HG02852 (cell line): ENCODE results near the gene BLCAP.
"Not testable (repeated sequence)": the region's sequence is repeated elsewhere in the genome, so short reads cannot be mapped to it uniquely, and the experiment has no call there.

Source experiments
- ATAC-seq: cut with Tn5 transposase; IDR thresholded peaks from one replicate; pipeline ENCODE4 v1.9.1; 2021; ENCODE audit warnings: mild to moderate bottlenecking, moderate library complexity; ENCODE audit not compliant: unreplicated experiment

Gene BLCAP

DNA sequence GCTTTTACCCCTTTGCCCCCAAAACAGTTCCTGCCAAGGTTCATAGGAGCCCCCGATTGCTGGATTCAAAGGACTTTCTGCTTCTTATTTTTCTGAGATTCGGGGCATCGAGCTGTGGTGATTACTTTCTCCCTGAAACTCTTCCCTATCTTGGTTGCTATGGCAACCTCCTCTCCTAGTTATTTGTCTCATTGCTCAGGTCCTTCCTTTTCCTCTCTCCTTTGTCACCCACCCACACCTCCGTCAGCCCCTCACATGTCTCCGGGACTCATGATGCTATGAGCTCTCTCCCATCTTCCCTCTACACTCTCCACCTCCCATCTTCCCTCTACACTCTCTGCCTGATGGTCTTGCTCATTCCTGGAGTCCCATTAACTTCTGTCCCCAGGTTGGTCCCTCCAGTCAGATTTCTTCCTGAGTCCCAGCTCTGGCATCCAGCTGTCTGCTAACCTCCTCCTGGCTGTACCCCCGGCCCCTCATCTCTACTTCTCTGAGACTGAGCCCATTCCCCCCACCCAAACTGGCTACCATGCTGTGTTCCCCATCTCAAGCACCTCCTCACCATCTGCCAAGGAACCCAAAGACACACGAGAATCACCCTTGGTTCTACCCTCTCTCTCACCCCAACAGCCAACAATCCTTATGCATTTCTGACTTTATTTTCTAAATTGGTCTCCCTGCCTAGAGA, 36.9 kb downstream of the BLCAP start:
- no peak for ATAC-seq

DNA sequence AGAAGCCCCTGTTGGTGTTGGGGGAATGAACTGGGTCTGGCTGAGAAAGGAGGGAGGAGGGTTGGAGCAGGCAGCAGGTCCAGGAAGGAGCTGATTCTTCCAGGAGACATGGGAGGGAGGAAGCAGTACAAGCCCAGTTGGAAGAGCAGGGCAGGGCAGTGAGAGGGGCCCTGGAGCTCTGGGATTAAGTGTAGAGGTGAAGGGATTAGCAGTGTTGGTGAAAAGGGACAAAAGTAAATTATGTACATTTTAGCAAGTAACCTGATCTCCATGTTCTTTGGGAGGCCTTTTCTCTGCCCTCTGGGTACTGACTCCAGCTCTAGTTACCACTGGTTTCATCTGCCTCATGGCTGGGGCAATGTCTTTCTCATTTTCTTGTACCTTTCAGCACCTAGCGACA, 41.5 kb downstream of the BLCAP start:
- ATAC-seq, result not testable (repeated sequence)

DNA sequence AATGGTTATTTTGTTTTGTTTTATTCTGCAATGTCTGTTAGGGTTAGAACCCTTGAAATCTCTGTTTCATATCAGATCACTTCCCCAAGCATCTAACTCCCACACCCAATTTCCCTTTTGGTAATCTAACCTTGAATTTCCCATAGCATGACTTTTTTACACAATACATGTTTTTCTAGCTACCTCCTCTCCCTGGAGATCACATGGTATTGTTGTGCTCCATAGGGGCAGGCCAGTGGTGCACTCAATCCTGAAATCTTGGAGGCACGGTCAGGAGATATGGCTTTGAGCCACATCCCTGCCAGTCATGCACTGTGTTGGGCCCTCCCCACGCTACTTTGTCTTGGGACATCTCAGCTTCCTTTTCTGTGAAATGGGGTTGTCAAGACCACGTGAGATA, 43.3 kb downstream of the BLCAP start:
- ATAC-seq, result no peak

DNA sequence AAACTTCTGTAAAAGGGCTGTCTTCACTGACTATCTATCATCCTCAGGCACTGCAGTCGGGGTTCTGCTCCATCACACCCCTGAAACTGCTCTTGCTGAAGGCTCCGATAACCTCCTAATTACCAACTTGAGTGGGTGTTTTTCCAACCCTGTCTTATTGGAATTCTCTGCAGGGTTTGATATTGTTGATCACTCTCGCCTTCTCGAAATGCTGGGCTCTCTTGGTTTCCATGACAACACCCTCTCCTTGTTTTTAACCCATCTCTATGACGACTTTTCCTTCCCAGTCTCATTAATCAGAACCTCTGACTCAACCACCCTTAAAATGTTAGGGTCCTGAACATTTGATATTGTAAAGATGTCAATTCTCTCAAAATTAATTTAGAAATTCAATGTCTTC, 46.1 kb downstream of the BLCAP start:
- no peak for ATAC-seq

DNA sequence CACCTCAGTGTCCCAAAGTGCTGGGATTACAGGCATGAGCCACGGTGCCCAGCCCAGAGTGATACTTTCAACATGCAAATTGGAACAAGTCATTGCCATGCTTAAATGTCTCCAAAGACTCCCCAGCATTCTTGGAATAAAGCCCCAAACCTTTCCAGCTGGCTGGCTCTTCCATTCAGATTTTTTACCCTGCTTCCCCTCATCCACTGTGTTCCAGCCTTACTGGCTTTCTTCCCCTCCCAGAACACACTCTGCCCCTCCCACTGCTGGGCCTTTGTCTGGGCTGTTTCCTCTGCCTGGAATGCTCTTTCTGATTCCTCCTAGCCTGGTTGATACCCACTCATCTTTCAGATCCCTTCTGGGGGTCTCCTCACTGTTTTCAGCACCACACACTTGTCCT, 46.8 kb downstream of the BLCAP start:
- no peak for ATAC-seq

DNA sequence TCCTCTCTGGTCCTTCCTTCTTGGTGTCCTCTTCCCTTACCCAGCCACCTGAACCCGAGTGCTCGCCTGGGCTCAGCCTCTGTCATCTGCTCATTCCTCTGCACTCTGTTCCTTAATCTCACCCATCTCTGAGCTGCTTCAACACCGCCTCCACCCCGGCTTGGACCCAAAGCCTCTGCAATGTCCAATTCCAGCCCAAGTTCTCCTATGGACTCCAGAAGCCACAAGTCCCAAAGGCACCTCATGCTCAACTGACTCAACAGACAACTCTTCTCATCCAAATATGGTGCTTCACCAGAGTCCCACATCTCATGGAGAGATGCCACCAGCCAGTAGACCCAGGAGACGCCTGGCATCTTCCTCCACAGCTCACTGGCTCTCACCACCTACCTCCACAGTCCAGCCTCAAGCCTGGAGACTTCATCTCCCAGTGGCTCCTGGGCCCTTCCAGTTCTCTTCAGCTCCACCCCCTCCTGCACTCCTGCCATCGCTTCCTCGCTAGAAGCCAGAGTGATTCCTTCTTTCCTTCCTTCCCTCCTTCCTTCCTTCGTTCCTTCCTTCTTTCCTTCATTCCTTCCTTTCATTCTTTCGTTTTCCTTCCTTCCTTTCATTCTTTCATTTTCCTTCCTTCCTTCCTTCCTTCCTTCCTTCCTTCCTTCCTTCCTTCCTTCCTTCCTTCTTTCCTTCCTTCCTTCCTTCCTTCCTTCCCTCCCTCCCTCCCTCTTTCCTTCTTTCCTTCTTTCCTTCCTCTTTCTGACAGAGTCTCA, 47.6 kb downstream of the BLCAP start:
- ATAC-seq, result no peak

DNA sequence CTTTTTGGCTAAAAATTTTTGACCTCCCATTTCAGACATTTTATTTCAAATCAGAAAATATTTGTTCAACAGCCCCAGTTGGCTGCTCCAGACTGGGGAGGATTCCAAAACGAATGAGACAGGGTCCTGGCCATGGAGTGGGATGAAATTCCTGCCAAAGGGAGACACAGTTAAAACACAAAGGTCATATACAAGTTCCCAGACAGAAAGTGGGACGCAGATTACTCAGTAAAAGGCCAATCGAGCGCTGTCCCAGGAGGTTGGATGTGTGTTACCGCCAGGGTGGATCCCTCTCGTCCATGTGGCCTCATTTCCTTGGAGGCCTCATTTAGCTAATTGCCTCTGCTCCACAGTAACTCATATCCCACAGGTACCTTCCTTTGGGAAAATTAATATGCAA, 48.4 kb downstream of the BLCAP start:
- ATAC-seq, result no peak

DNA sequence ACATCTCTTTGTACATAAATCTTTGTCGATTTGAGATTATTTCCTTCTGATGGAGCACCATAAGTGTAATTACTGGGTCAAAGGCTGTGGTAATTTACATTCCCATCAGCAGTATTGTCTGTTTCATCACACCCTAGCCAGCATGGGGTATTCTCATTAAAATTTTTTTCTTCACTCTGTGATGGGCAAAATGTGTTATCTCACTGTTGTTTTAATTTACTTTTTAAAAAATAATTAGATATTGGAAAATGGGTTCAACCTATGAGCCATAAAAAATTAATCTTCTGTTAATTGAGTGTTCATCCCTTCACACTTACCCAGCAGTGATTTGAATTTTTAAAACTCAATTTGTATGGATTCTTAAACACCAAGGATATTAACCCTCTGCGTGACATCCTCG, 50.6 kb downstream of the BLCAP start:
- ATAC-seq, result no peak

DNA sequence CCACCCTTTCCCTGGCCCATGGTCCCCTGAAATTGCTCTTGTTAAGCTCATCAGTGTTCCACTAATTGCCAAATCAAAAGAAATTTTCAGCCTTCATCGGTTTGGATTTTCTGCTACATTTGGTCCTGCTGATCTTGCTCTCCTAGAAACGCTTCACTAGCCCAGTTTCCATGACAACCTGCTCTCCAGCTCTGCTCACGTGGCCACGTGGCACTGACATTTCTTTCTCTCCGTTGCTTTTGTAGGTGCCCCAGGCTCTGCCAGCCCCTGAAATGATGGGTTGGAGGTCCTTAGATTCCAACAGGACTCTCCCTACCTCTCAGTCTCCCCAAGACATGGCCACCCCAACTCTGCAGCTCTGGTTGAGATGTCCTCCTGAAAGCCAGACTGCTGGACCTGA, 52.4 kb downstream of the BLCAP start:
- ATAC-seq, result no peak

DNA sequence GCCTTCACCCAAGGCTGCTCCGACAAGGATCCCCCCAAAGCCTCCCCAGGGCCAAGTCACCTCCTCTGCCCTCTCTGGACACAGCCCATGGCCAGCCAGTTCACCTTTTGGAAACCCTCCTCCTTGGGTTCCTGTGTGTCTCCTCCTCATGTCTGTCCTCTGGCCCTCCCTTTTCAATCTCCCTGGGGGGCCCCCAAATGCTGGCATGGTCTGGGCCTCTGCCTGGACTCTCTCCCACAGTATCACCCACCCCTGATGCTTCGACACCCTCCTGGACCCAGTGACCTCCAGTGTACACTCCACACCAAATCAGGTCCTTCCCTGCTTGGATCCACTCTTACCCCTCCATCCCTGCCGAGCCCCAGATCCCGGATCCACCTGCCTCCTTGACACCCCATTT, 53.3 kb downstream of the BLCAP start:
- no peak for ATAC-seq

DNA sequence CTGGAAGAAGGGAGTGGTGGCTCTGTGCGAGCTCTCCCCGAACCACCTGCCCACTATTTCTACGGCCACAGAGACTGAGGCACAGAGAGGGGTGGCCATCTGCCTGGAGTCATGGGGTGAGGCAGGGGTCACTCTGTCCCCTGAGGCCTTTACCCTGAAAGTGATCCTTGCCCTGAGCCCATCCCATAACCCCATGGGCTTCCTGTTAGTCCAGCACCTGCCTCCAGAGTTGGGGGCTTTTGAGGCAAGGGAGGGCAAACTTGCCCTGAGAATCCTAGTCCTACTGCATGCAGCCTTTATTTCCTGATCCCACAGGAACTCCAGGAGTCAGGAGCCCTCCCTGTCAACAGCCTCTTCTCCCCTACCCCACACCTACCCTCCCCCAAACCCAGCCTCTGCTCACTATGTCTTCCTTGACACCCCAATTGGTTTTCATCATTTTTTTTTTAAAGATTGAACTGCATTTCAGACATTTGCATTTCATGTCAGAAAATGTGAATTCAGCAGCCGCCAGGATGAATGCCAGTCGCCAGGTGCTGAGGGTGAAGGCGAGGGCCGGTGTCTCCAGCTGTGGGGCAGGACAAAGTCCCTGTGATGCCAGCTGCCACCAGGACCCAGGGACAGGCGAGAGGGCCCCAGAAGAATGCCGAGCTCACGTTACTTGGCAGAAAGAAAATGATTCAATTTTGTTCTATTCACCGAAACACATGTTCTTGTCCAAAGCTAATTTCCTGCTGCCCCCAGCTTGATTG, 54.3 kb downstream of the BLCAP start:
- ATAC-seq, result no peak

DNA sequence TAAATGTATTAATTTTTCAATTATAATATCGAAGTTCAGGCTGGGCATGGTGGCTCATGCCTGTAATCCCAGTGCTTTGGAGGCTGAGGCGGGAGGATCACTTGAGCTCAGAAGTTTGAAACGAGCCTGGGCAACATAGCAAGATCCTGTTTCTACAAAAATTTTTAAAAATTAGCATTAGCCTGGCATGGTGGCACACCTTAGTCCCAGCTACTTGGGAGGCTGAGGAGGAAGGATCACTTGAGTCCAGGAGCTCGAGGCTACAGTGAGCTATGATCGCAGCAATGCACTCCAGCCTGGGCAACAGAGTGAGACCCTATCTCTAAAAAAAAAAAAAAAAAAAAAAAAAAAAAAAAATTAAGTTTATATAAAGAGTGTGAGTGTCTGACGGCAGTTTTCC, 55.2 kb downstream of the BLCAP start:
- ATAC-seq, result not testable (repeated sequence)

DNA sequence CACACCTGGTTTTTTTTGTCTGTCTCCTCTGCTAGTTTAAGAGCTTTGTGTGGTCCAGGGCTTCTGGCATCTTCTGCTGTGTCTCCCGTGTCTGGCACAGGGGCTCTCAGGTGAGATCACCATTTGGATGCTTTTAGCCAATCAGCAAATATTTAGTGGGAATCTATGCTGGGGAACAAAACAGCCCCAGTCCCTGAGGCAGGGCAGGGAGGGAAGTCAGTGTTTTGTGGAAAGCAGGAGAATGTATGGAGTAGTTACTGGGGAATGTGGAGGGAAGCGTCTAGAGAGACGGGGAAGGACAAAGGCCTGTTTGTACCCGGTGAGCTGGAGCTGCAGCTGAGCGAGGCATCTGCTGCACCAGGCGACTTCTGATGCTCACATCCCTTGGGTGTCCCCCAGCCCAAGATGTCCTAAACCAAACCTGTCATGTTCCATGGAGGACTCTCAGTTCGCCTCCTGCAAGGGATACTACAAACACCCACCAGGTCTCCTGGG, 55.9 kb downstream of the BLCAP start:
- ATAC-seq, result no peak

DNA sequence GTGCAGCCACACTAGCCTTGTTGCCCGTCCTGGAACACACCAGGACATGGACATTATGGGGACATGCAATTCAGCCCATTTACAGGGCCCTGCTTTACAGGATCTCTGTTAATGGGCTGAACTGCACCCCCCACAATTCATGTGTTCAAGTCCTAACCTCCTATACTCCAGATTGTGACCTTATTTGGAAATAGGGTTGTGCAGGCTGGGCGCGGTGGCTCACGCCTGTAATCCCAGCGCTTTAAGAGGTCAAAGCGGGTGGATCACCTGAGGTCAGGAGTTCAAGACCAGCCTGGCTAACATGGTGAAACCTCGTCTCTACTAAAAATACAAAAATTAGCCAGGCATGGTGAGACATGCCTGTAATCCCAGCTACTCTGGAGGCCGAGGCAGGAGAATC, 57.5 kb downstream of the BLCAP start:
- not testable (repeated sequence) for ATAC-seq

DNA sequence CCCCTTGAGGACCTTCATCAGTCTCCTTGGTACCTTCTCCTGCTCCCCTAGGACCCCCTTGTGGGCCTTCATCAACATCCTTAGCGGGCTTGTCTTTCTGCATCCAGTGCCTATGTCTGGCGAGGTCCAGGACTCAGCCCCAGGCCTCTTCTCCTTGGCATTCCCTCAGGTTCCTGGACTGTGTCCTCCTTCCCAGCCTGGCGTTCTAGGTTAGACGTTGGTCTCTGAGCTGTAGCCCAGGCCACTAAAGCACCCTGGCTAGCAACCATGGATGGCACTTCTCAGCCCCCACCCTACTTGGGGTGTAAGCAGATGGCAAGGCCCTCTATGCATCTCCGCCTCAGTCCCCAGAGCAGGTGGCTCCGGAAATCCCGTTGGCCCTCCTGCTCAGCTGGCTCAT, 58.1 kb downstream of the BLCAP start:
- no peak for ATAC-seq

DNA sequence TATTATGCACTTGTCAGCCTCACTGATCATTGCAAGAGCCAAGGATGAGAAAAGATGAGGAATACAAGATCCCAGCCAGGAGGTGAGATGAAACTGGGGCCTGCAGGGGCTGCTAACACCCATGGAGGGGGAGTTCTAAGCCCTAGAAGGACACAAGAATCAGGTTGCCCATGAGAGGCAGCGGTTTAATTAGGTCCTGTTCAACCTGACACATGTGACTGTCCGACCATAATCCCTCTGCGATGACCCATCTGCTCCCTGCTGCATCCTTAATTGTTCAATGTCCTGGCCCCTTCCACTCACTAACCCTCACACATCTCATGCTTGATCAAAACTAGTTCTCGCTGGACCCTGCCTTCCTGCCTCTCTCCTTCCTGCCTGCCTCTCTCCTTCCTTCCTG, 58.8 kb downstream of the BLCAP start:
- no peak for ATAC-seq
